ENCODE measurements around the gene ADAT2. TPM values are rescaled to one million over a fixed set of nuclear protein-coding genes. Genes with fewer than 3 reads are reported as not detected.

ADAT2 gene
- total RNA-seq, 1 donor from 2014 or later = 9.1 TPM

DNA sequence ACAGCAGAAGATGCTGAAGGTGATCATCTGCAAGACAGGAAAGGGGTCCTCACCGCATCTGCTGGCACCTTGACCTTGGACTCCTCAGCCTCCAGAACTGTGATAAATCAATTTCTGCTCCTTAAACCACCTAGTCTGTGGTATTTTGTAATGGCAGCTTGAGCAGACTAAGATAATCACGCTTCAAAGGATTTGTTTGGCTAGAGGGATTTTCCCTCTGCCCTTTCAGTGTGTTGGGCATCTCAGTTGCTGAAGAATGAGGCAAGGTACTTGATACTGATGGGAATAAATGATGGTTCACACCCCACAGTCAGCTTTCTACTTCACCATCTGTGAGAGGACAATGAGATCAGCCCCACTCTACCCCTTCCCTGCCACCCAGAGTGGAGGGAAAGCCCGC lies 60.2 kb downstream of the ADAT2 start:
- no peaks in the 10 kb centered on the region for H3K36me3 ChIP-seq (ENCODE audit: control insufficient read depth, insufficient read depth, low read length)
- TF ChIP-seq, protein P1, sequence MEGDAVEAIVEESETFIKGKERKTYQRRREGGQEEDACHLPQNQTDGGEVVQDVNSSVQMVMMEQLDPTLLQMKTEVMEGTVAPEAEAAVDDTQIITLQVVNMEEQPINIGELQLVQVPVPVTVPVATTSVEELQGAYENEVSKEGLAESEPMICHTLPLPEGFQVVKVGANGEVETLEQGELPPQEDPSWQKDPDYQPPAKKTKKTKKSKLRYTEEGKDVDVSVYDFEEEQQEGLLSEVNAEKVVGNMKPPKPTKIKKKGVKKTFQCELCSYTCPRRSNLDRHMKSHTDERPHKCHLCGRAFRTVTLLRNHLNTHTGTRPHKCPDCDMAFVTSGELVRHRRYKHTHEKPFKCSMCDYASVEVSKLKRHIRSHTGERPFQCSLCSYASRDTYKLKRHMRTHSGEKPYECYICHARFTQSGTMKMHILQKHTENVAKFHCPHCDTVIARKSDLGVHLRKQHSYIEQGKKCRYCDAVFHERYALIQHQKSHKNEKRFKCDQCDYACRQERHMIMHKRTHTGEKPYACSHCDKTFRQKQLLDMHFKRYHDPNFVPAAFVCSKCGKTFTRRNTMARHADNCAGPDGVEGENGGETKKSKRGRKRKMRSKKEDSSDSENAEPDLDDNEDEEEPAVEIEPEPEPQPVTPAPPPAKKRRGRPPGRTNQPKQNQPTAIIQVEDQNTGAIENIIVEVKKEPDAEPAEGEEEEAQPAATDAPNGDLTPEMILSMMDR (IDR thresholded peaks at IDR 0.05; ENCODE audit: insufficient read depth, low read length, poor library complexity, severe bottlenecking) = no peak
- no peaks in the 10 kb centered on the region for H3K27me3 ChIP-seq (ENCODE audit: control insufficient read depth, insufficient read depth, low read length)
- H3K4me3 ChIP-seq (ENCODE audit: low read depth, low read length) = no peak overlapping the region
- no peak for DNase-seq (ENCODE audit: low read depth)

DNA sequence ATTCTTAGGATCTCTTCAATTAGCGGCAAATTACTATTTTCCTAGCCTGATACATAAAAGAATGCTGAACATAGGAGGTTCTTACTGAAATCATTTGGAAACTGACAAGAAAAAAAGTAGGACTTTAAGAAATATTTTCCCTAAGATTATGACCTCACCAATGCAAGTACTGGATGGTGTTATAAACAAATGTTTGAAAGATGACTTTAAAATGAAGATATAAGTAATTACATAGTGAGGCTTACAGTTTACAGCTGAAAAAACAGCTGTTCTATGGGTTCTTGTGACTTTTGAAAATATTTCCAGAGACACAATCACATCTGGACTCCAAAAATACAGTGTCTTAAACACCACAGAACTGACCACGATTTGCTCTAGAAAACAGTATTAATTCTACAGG lies 64.9 kb downstream of the ADAT2 start:
- Histone ChIP-seq H3K36me3 (ENCODE audit: control insufficient read depth, insufficient read depth, low read length) (no peaks in the 10 kb centered on the region), H3K4me3 (ENCODE audit: low read depth, low read length) (no peak overlapping the region), H3K27me3 (ENCODE audit: control insufficient read depth, insufficient read depth, low read length) (no peaks in the 10 kb centered on the region)
- TF ChIP-seq, protein P1 (IDR thresholded peaks at IDR 0.05; ENCODE audit: insufficient read depth, low read length, poor library complexity, severe bottlenecking) = no peak
- no peak for DNase-seq (ENCODE audit: low read depth)

DNA sequence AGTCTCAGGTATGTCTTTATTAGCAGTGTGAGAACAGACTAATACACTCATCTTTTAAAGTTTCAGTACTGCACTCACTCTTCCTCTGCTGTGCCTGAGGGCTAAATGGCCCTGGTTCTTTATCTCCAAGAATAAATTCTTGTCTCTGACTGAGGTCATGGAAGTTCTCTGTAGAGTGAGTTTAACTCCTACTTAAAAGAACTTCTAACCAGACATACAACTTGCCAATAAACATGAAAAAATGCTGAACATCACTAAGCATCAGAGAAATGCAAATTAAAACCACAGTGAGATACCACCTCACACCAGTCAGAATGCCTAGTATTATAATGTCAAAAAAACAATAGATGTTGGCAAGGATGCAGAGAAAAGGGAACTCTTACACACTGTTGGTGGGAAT lies 73.6 kb downstream of the ADAT2 start:
- TF ChIP-seq, protein P1 (IDR thresholded peaks at IDR 0.05; ENCODE audit: insufficient read depth, low read length, poor library complexity, severe bottlenecking) = no peak
- no peaks in the 10 kb centered on the region for H3K36me3 ChIP-seq (ENCODE audit: control insufficient read depth, insufficient read depth, low read length)
- no peak for DNase-seq (ENCODE audit: low read depth)
- H3K27me3 ChIP-seq (ENCODE audit: control insufficient read depth, insufficient read depth, low read length) = no peaks in the 10 kb centered on the region
- no peak overlapping the region for H3K4me3 ChIP-seq (ENCODE audit: low read depth, low read length)

DNA sequence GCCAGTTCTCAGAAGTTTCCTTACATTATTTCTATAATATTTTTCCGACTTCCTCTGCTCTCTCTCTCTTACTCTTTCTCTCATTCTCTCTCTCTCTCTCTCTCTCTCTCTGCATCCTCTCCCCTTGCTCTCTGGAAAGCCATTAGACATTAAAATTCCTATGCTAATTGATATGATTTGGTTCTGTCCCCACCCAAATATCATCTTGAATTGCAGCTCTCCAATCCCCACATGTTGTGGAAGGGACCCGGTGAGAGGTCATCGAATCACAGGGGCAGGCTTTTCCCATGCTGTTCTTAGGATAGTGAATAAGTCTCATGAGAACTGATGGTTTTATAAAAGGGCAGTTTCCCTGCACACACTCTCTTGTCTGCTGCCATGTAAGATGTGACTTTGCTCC lies 74.1 kb downstream of the ADAT2 start:
- no peak for DNase-seq (ENCODE audit: low read depth)
- no peaks in the 10 kb centered on the region for H3K36me3 ChIP-seq (ENCODE audit: control insufficient read depth, insufficient read depth, low read length)
- H3K4me3 ChIP-seq (ENCODE audit: low read depth, low read length) = no peak overlapping the region
- TF ChIP-seq, protein P1 (IDR thresholded peaks at IDR 0.05; ENCODE audit: insufficient read depth, low read length, poor library complexity, severe bottlenecking) = no peak
- no peaks in the 10 kb centered on the region for H3K27me3 ChIP-seq (ENCODE audit: control insufficient read depth, insufficient read depth, low read length)

GRCh38 chr6:143375022-143375585 lies 75.4 kb downstream of the ADAT2 start:
- H3K4me3 ChIP-seq (ENCODE audit: low read depth, low read length) = no peak overlapping the region
- no peaks in the 10 kb centered on the region for H3K36me3 ChIP-seq (ENCODE audit: control insufficient read depth, insufficient read depth, low read length)
- DNase-seq (ENCODE audit: low read depth) = no peak
- H3K27me3 ChIP-seq (ENCODE audit: control insufficient read depth, insufficient read depth, low read length) = no peaks in the 10 kb centered on the region
- TF ChIP-seq, protein P1 (IDR thresholded peaks at IDR 0.05; ENCODE audit: insufficient read depth, low read length, poor library complexity, severe bottlenecking) = no peak

GRCh38 chr6:143374014-143374413 lies 76.5 kb downstream of the ADAT2 start:
- DNase-seq (ENCODE audit: low read depth) = no peak
- no peak overlapping the region for H3K4me3 ChIP-seq (ENCODE audit: low read depth, low read length)
- no peaks in the 10 kb centered on the region for H3K36me3 ChIP-seq (ENCODE audit: control insufficient read depth, insufficient read depth, low read length)
- H3K27me3 ChIP-seq (ENCODE audit: control insufficient read depth, insufficient read depth, low read length) = no peaks in the 10 kb centered on the region
- TF ChIP-seq, protein P1 (IDR thresholded peaks at IDR 0.05; ENCODE audit: insufficient read depth, low read length, poor library complexity, severe bottlenecking) = no peak
